HG02852 (cell line): ENCODE measurements around the gene HAO1.
"Not testable (repeated sequence)": the region's sequence is repeated elsewhere in the genome, so short reads cannot be mapped to it uniquely, and the experiment has no call there.

ENCODE experiments used
- ATAC-seq: cut with Tn5 transposase; IDR thresholded peaks from one replicate; pipeline ENCODE4 v1.9.1; 2021; ENCODE audit warnings: mild to moderate bottlenecking, moderate library complexity; ENCODE audit not compliant: unreplicated experiment

Gene HAO1

GRCh38 chr20:7858734-7859250 lies 81.5 kb downstream of the HAO1 start:
- no peak for ATAC-seq

DNA sequence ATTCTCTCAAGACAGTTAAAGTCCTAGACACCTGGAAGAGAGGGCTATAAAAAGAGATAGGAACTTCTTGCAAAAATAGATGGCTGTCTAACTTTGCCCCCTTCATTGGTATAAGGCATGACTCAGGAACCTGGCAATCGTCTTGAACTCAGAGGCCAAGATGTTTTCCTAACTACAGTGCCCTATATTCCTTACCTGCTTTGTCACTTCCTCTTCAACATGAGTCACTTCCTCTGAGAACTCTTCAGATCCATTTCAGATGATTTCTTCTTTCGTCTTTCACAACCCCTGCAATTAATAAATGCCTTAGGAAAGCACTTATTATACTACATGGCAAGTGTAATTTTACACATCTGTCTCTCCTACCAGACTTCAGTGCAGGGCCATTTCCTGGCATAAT lies 83.5 kb downstream of the HAO1 start:
- ATAC-seq, result no peak

- no peak for ATAC-seq
Observed at GRCh38 chr20:7855545-7855944, 84.7 kb downstream of the HAO1 start.

DNA sequence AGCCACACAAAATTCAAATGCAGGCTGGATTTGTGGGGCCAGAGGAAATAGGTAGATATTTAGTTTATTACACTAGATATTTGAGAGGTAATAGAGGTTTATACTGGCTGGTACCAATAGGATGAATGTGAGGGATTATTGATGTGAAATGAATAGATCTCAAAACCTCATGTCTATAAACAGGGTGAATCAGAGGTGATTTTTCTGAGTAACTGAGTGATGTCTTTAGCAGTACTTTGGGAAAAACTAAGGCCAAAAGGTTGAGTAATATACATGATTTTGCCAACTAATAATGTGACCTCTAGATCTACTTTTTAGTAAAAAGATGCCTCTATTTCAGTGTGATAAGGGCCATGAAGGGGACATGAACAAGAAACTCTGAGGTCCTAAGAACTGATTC lies 86.8 kb downstream of the HAO1 start:
- no peak for ATAC-seq

- ATAC-seq, result no peak
Observed at GRCh38 chr20:7850775-7851490, 89.3 kb downstream of the HAO1 start.

DNA sequence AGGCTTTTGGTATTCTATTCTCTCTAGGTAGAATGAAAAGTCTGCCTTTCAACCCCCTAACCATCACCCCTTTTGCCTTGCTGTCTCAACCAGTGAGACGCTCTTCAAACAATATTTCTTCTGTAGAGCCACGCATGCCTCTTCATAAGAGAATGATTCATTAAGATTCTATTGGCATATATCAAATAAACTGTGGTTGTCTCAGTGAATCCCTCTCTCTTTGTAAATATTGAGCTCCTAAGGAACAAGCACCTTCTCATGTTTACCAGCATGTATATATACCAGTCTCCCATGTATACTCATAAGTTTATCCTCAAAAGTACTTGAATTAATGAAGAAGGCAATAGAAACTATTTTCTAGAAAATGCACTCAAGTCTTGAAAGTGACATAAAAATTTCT lies 90.6 kb downstream of the HAO1 start:
- ATAC-seq, result no peak

GRCh38 chr20:7848351-7848750 lies 91.9 kb downstream of the HAO1 start:
- ATAC-seq, result no peak

- no peak for ATAC-seq
Observed at GRCh38 chr20:7843613-7844012, 96.6 kb downstream of the HAO1 start.

- no peak for ATAC-seq
Observed at GRCh38 chr20:7841971-7842310, 98.3 kb downstream of the HAO1 start.

- no peak for ATAC-seq
Observed at GRCh38 chr20:7841291-7841970, 98.8 kb downstream of the HAO1 start.

DNA sequence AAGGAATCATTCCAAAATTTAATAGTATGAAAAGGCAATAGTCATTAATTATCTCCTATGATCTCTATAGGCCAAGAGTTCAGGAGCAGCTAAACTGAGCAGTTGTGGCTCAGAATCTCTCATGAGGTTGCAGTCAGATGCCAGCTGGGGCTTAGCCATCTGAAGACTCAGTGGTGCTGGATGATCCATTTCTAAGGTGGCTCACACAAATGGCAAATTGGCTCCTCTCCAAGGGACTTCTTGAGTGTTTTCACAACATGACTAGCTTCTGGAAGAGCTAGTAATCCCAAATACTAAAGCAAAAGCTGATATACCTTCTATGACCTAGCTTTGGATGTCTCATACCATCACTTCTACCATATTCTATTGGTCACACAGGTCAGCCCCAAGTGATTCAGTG lies 104.2 kb downstream of the HAO1 start:
- ATAC-seq, result no peak

GRCh38 chr20:7834441-7834840 lies 105.8 kb downstream of the HAO1 start:
- ATAC-seq, result not testable (repeated sequence)
